IMR-90 (cell line): ENCODE measurements around the gene STX17. TPM values are rescaled to one million over a fixed set of nuclear protein-coding genes. Genes with fewer than 3 reads are reported as not detected.
"Not testable (repeated sequence)": the region's sequence is repeated elsewhere in the genome, so short reads cannot be mapped to it uniquely, and the experiment has no call there.

ENCODE experiments used
- ATAC-seq: fragments of 200-7000 bp; cut with Tn5 transposase; 2 replicates; pipeline ENCODE4 v1.9.1; 2020; ENCODE audit warnings: low read depth, mild to moderate bottlenecking, moderate library complexity
- BruUV-seq: library from RNA; stranded (reverse); fragments of 400-500 nt; replicated peaks from 2 replicates; lab custom pipeline; 2021; lab: Mats Ljungman, UMichigan
- CTCF ChIA-PET: fragments of 300-600 bp; formaldehyde crosslinking; extraction: SDS; loops from one replicate; lab custom pipeline; 2021; ENCODE audit warnings: antibody characterized with exemption; lab: Yijun Ruan, JAX
- POLR2A ChIA-PET: fragments of 300-600 bp; sonication (Branson Sonifier 250); formaldehyde crosslinking; loops from one replicate; lab custom pipeline; 2022; ENCODE audit warnings: antibody characterized with exemption; ENCODE audit not compliant: unreplicated experiment; lab: Charles Lee
- DNase-seq: peaks from one replicate; pipeline ENCODE4 v3.0.0; 2013
- H2AFZ ChIP-seq: replicated peaks from 2 replicates; pipeline ENCODE3; 2013; ENCODE audit warnings: low read length, mild to moderate bottlenecking; ENCODE audit not compliant: poor library complexity
- H2AK5ac ChIP-seq: 2 replicates; pipeline ENCODE4 v1.6.1; 2013; ENCODE audit warnings: low read depth, low read length, inconsistent platforms
- H2AK9ac ChIP-seq: replicated peaks from 2 replicates; pipeline ENCODE3; 2013; ENCODE audit warnings: mild to moderate bottlenecking, low read depth, low read length, moderate library complexity; ENCODE audit not compliant: poor library complexity
- H2BK120ac ChIP-seq: 2 replicates; pipeline ENCODE4 v1.6.1; 2013; ENCODE audit warnings: low read depth, low read length, inconsistent platforms
- H2BK15ac ChIP-seq: 3 replicates; pipeline ENCODE4 v1.6.1; 2013; ENCODE audit warnings: low read depth, low read length, inconsistent platforms
- H2BK20ac ChIP-seq: 2 replicates; pipeline ENCODE4 v1.6.1; 2013; ENCODE audit warnings: low read depth, mild to moderate bottlenecking, inconsistent platforms, low read length, moderate library complexity
- H2BK5ac ChIP-seq: 2 replicates; pipeline ENCODE4 v1.6.1; 2013; ENCODE audit warnings: mild to moderate bottlenecking, low read depth, low read length, inconsistent platforms; ENCODE audit not compliant: poor library complexity, severe bottlenecking
- H3K14ac ChIP-seq: replicated peaks from 2 replicates; pipeline ENCODE4 v1.6.1; 2013; ENCODE audit warnings: low read depth, low read length, inconsistent platforms
- H3K18ac ChIP-seq: 2 replicates; pipeline ENCODE4 v1.6.1; 2013; ENCODE audit warnings: low read depth, low read length, control low read depth
- H3K23ac ChIP-seq: 2 replicates; pipeline ENCODE4 v1.6.1; 2013; ENCODE audit warnings: low read depth, low read length, inconsistent platforms
- H3K27ac ChIP-seq: 2 replicates; pipeline ENCODE4 v1.5.1; 2013; ENCODE audit warnings: mild to moderate bottlenecking, control low read depth, low read length; ENCODE audit not compliant: insufficient read depth
- H3K27me3 ChIP-seq: 2 replicates; pipeline ENCODE4 v1.6.1; 2013; ENCODE audit warnings: low read length; ENCODE audit not compliant: control insufficient read depth, insufficient read depth
- H3K36me3 ChIP-seq: 2 replicates; pipeline ENCODE4 v1.6.1; 2013; ENCODE audit warnings: low read length, mixed read lengths; ENCODE audit not compliant: control insufficient read depth, insufficient read depth
- H3K4ac ChIP-seq: 2 replicates; pipeline ENCODE4 v1.6.1; 2013; ENCODE audit warnings: low read depth, low read length, inconsistent platforms
- H3K4me1 ChIP-seq: 2 replicates; pipeline ENCODE4 v1.6.1; 2013; ENCODE audit warnings: low read length, mixed read lengths; ENCODE audit not compliant: control insufficient read depth, insufficient read depth
- H3K4me2 ChIP-seq: 2 replicates; pipeline ENCODE4 v1.6.1; 2013; ENCODE audit warnings: low read depth, mild to moderate bottlenecking, control low read depth, low read length, moderate library complexity
- H3K4me3 ChIP-seq: 2 replicates; pipeline ENCODE4 v1.5.1; 2013; ENCODE audit warnings: low read depth, mild to moderate bottlenecking, control low read depth, low read length, moderate library complexity; ENCODE audit not compliant: insufficient read depth
- H3K56ac ChIP-seq: 2 replicates; pipeline ENCODE4 v1.6.1; 2013; ENCODE audit warnings: low read length, inconsistent platforms; ENCODE audit not compliant: insufficient read depth; ENCODE audit errors: extremely low read depth
- H3K79me1 ChIP-seq, 2 experiments: 2 replicates each; pipeline ENCODE4 v1.6.1; 2013; ENCODE audit warnings: low read length in 2 of 2, inconsistent platforms in 1 of 2, low read depth in 1 of 2
- H3K9ac ChIP-seq: 2 replicates; pipeline ENCODE4 v1.6.1; 2013; ENCODE audit warnings: low read depth, low read length, control low read depth
- H3K9me1 ChIP-seq: 2 replicates; pipeline ENCODE4 v1.6.1; 2013; ENCODE audit warnings: low read length, inconsistent platforms; ENCODE audit not compliant: insufficient read depth
- H3K9me3 ChIP-seq: 2 replicates; pipeline ENCODE4 v1.6.1; 2013; ENCODE audit warnings: low read length; ENCODE audit not compliant: control insufficient read depth, insufficient read depth
- H4K20me1 ChIP-seq: 2 replicates; pipeline ENCODE4 v1.6.1; 2013; ENCODE audit warnings: low read length, inconsistent platforms; ENCODE audit not compliant: insufficient read depth
- H4K5ac ChIP-seq: 2 replicates; pipeline ENCODE4 v1.6.1; 2013; ENCODE audit warnings: mild to moderate bottlenecking, low read depth, low read length, control low read depth
- H4K8ac ChIP-seq, 2 experiments: 2 replicates each; pipeline ENCODE4 v1.6.1; 2013; ENCODE audit warnings: low read depth in 2 of 2, low read length in 2 of 2, control low read depth in 1 of 2, inconsistent platforms in 1 of 2
- H4K91ac ChIP-seq: 2 replicates; pipeline ENCODE4 v1.6.1; 2013; ENCODE audit warnings: low read depth, low read length, inconsistent platforms; ENCODE audit not compliant: insufficient read depth
- CEBPB ChIP-seq: IDR thresholded peaks from 2 replicates; pipeline ENCODE4 v1.6.1; 2012; ENCODE audit warnings: low read depth, low read length, improper control_type of control experiment
- MAFK ChIP-seq: IDR thresholded peaks from 2 replicates; pipeline ENCODE4 v1.6.1; 2012; ENCODE audit warnings: low read depth, low read length, improper control_type of control experiment
- RCOR1 ChIP-seq: IDR thresholded peaks from 2 replicates; pipeline ENCODE4 v1.6.1; 2012; ENCODE audit warnings: mild to moderate bottlenecking, low read length, improper control_type of control experiment; ENCODE audit not compliant: insufficient replicate concordance
- SMC3 ChIP-seq: fragments of 150-350 bp; IDR thresholded peaks from 2 replicates; pipeline ENCODE4 v1.6.1; 2016; ENCODE audit warnings: low read depth, mild to moderate bottlenecking, antibody characterized with exemption, low read length, moderate library complexity
- WGBS, 2 experiments: methylation state at CpG; one replicate each; pipeline versions ENCODE4 v1.1.5 to v1.1.7; 2013; ENCODE audit warnings: missing lambda C conversion rate in 2 of 2; ENCODE audit not compliant: insufficient read length in 1 of 2; ENCODE audit errors: extremely low coverage in 2 of 2; 5-methylcytosine and 5-hydroxymethylcytosine counted together
- dilution Hi-C: fragments of 300-500 bp; cut with HindIII; formaldehyde crosslinking; loops from one replicate; pipeline ENCODE4 v1.14.3; 2018; ENCODE audit warnings: low sequenced_read_pairs; ENCODE audit not compliant: unreplicated experiment
- in situ Hi-C: fragments of 300-500 bp; cut with MboI; formaldehyde crosslinking; loops from 3 replicates; pipeline ENCODE4 v1.14.3; 2019; ENCODE audit warnings: low sequenced_read_pairs, inconsistent platforms, mixed read lengths
- intact Hi-C: fragments of 100-400 bp; cut with micrococcal nuclease; formaldehyde crosslinking; loops from 2 replicates; pipeline ENCODE4 v1.10.0; 2022
- polyA plus RNA-seq, 3 experiments: library from polyadenylated mRNA; depleted of rRNA; stranded (reverse); fragments of >200 nt; gene quantifications; 2 replicates each; pipeline ENCODE4 v1.2.3, GENCODE V29; 2012; ENCODE audit warnings: low replicate concordance in 1 of 3
- total RNA-seq: library from RNA; depleted of rRNA; stranded (reverse); fragments of >200 nt; gene quantifications from 2 replicates; pipeline ENCODE4 v1.2.3, GENCODE V29; 2012

The STX17 gene
- total and polyA plus RNA-seq, 2 of the 4 experiments (the other 2 are of a cell fraction), result 6.2 to 11.7 TPM

DNA sequence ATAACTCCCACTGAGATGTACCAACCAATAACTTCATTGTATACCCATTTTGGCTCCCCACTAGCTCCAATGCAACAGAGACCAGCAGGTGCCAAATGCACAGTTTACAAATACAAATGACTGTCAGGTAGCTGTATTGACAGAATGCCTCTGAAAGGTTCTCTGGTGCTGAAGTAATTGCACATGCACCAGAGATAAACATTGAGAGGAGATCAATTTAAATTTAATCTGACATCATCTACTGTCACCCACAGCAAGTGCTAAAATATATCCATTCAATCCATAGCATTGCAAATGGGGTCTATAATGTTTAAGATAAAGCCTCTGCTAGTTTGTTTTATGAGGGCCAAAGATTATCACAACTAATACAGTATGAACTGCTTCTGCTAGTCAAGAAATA, 80.2 kb downstream of the STX17 start:
- in situ Hi-C loops, result no loop called here
- dilution Hi-C loops, result no loop called here
- H3K23ac ChIP-seq, result no peak overlapping the region
- H2AK9ac ChIP-seq, result no peak overlapping the region
- H4K91ac ChIP-seq, result no peak overlapping the region
- intact Hi-C loops, result no loop called here
- no peak overlapping the region for H2AK5ac ChIP-seq
- no peaks in the 10 kb centered on the region for H3K4me1 ChIP-seq
- H4K8ac ChIP-seq, result no peak overlapping the region
- H3K36me3 ChIP-seq, result peaks cover 2% of the 10 kb centered on the region; the same call in 1 of the 2 replicates
- no TSS peak for BruUV-seq
- H3K79me1 ChIP-seq, result peaks cover 0 to 3% of the 10 kb centered on the region in 2 experiments; a peak in 1 of 4 replicates
- no peak overlapping the region for H3K18ac ChIP-seq
- TF ChIP-seq SMC3 (no peak), CEBPB (no peak), MAFK (no peak), RCOR1 (no peak)
- no peak overlapping the region for H2BK15ac ChIP-seq
- no peak overlapping the region for H3K9ac ChIP-seq
- H2AFZ ChIP-seq, result no peak overlapping the region
- no peak overlapping the region for H2BK5ac ChIP-seq
- no peak overlapping the region for H2BK20ac ChIP-seq
- H3K27ac ChIP-seq, result no peak overlapping the region
- H4K20me1 ChIP-seq, result no peaks in the 10 kb centered on the region
- H3K27me3 ChIP-seq, result no peaks in the 10 kb centered on the region
- H3K14ac ChIP-seq, result no peak overlapping the region
- no peak overlapping the region for H2BK120ac ChIP-seq
- peaks cover 7% of the 10 kb centered on the region; the same call in 1 of the 2 replicates for H3K9me3 ChIP-seq
- DNase-seq, result no peak
- ATAC-seq, result no peak
- H3K56ac ChIP-seq, result no peak overlapping the region
- no peaks in the 10 kb centered on the region; the same call in 1 of the 2 replicates for H3K9me1 ChIP-seq
- CTCF ChIA-PET, result no interaction called here
- POLR2A ChIA-PET, result no interaction called here
- H3K4ac ChIP-seq, result no peak overlapping the region
- H4K5ac ChIP-seq, result no peak overlapping the region
- no peak overlapping the region for H3K4me2 ChIP-seq
- H3K4me3 ChIP-seq, result no peak overlapping the region

DNA sequence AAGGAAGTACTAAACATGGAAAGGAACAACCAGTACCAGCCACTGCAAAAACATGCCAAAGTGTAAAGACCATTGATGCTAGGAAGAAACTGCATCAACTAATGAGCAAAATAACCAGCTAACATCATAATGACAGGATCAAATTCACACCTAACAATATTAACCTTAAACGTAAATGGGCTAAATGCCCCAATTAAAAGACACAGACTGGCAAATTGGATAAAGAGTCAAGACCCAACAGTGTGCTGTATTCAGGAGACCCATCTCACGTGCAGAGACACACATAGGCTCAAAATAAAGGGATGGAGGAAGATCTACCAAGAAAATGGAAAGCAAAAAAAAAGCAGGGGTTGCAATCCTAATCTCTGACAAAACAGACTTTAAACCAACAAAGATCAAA, 84.1 kb downstream of the STX17 start:
- ATAC-seq, in situ Hi-C loops, H2BK120ac ChIP-seq, CTCF ChIA-PET, POLR2A ChIA-PET, H3K9me3 ChIP-seq, H3K27ac ChIP-seq, H2BK15ac ChIP-seq, H3K9ac ChIP-seq, H3K4me2 ChIP-seq, dilution Hi-C loops, DNase-seq, H3K9me1 ChIP-seq, H2AFZ ChIP-seq, H3K18ac ChIP-seq, H4K8ac ChIP-seq, H3K23ac ChIP-seq, BruUV-seq, H2BK20ac ChIP-seq, H2BK5ac ChIP-seq, H3K79me1 ChIP-seq, H3K4me1 ChIP-seq, H4K5ac ChIP-seq, H3K4me3 ChIP-seq, H3K27me3 ChIP-seq, H4K20me1 ChIP-seq, H3K36me3 ChIP-seq, H2AK9ac ChIP-seq, H3K14ac ChIP-seq, H3K56ac ChIP-seq, H2AK5ac ChIP-seq, intact Hi-C loops, H3K4ac ChIP-seq, H4K91ac ChIP-seq: not testable (repeated sequence)
- WGBS, 2 experiments, result no CpG with 5 or more reads among the region's 2 CpGs
